ENCODE results near the gene DNAH7.

- TF ChIP-seq POLR2AphosphoS5 (IDR thresholded peaks at IDR 0.05) (no peak), CTCF (IDR thresholded peaks at IDR 0.05) (no peak), POLR2A (IDR thresholded peaks at IDR 0.05) (no peak)
These were observed 70.6 kb downstream of the DNAH7 start for GRCh38 chr2:195998070-195998469.
